Measurements from ENCODE around the gene POLR3A.
"Not testable (repeated sequence)": the region's sequence is repeated elsewhere in the genome, so short reads cannot be mapped to it uniquely, and the experiment has no call there.

Gene POLR3A

DNA sequence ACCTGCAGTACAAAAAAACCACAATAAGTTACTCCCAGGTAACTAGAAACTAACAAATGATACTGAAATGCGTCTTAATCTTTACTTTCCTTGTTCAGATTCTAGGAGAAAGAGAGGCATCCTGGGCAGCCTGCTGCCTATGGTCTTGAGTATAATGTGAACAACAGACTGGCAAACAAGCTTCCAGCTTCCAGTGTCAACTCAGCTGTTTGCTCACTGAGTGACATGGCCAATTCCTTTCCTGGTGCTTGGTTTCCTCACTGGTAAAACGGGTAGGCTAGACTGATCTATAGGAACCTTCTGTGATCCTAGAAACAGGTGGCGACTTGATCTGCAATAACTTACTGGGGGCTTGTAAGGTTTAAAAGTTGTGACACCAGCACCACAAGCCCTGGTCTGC is 10.1 kb downstream of the POLR3A start:
- DNase-seq (ENCODE audit: low read depth), result no peak

GRCh38 chr10:78017856-78018255 is 11.5 kb downstream of the POLR3A start:
- no peak for DNase-seq (ENCODE audit: low read depth)

- DNase-seq (ENCODE audit: low read depth), result no peak
Observed at GRCh38 chr10:78015546-78015945, 13.8 kb downstream of the POLR3A start.

- no peak for DNase-seq (ENCODE audit: low read depth)
Observed at GRCh38 chr10:78013564-78013963, 15.8 kb downstream of the POLR3A start.

GRCh38 chr10:78011065-78011464 is 18.2 kb downstream of the POLR3A start:
- DNase-seq (ENCODE audit: low read depth), result no peak

GRCh38 chr10:78010278-78010677 is 19.0 kb downstream of the POLR3A start:
- no peak for DNase-seq (ENCODE audit: low read depth)

DNA sequence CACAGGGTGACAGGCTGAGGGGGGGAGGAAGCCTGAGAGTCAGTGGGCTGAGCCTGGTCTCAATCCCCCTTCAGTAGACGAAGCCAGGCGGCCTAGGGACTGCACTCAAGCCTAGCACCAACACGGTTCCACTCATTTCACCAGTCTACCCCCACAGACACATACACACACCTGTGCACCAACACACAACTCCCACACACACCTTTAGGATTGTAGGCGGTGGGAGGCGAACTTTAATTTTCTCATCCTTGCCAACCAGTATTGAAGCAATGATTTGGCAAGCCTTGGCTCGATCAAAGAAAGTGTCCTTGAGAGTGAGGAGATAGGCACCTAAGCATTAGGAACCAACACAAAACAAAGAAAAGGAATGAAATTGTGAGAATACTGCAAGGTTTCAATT is 19.7 kb downstream of the POLR3A start:
- no peak for DNase-seq (ENCODE audit: low read depth)

- no peak for DNase-seq (ENCODE audit: low read depth)
Observed at GRCh38 chr10:78007172-78007571, 22.1 kb downstream of the POLR3A start.

GRCh38 chr10:78004215-78005026 is 24.9 kb downstream of the POLR3A start:
- DNase-seq (ENCODE audit: low read depth), result no peak

DNA sequence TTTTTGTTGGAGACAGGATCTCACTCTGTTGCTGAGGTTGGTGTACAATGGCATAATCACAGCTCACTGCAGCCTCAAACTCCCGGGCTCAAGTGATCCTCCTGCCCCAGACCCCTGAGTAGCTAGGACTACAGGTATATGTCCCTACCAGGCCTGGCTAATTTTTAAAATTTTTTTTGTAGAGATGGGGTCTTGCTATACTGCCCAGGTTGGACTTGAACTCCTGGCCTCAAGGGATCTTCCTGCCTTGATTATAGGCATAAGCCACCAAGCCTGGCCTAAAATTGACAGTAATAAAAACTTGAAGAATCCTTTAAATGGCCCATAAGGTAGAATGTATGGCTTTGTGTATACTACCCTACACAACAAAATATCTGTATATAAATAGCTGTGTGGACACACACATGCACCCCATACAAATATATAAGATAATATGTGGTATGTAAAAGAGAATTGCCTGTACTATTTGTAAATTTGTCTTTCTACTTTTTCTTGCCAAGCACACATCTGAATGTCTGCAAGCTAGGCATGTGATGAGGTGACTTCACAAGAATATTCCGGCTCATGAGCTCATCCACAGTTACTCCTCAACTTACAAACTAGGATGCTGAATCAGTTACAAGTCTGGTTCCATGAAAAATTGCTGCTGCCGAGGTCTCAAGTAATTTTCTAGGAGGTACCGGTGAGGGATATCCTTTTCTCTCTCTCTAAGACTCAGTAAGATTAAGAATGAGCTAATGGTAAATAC is 26.6 kb downstream of the POLR3A start:
- no peak for DNase-seq (ENCODE audit: low read depth)

- no peak for DNase-seq (ENCODE audit: low read depth)
Observed at GRCh38 chr10:78000956-78001472, 28.3 kb downstream of the POLR3A start.

GRCh38 chr10:78000206-78000605 is 29.1 kb downstream of the POLR3A start:
- no peak for DNase-seq (ENCODE audit: low read depth)

DNA sequence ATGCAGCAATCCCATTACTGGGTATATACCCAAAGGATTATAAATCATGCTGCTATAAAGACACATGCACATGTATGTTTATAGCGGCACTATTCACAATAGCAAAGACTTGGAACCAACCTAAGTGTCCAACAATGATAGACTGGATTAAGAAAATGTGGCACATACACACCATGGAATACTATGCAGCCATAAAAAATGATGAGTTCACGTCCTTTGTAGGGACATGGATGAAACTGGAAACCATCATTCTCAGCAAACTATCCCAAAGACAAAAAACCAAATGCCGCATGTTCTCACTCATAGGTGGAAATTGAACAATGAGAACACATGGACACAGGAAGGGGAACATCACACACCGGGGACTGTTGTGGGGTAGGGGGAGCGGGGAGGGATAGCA is 30.5 kb downstream of the POLR3A start:
- DNase-seq (ENCODE audit: low read depth), result not testable (repeated sequence)

- no peak for DNase-seq (ENCODE audit: low read depth)
Observed at GRCh38 chr10:77993620-77994019, 35.7 kb downstream of the POLR3A start.

DNA sequence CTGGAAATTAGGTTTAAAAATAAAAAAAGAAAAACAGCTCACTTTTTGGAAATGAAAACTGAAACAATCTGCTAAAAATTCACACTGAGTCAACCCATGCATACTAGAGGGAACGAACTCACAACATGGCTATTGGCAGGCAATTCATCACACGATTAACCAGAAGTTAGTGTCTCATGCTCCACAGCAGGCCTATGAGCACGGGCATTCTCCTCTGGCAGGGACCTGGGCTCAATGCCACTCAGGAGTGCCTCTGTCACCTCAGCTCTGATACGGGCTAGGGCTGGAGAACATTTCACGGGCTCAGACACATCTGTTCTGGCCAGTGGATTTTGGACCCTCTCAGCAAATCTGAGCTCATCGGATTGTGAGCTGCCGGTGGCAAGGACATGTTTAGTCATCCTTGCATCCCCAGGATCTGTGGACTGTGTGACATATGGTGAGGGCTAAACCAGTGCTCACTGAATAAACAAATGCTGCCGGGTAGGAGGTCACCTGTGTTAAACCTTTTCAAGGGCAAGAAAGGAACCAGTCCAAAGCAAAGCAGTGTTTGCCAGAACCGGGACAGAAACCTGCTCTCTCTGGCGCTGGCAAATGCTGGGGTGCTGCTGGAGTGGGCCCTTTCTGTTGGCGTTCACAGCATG is 40.1 kb downstream of the POLR3A start:
- DNase-seq (ENCODE audit: low read depth), result no peak

GRCh38 chr10:77987671-77988255 is 41.6 kb downstream of the POLR3A start:
- no peak for DNase-seq (ENCODE audit: low read depth)

DNA sequence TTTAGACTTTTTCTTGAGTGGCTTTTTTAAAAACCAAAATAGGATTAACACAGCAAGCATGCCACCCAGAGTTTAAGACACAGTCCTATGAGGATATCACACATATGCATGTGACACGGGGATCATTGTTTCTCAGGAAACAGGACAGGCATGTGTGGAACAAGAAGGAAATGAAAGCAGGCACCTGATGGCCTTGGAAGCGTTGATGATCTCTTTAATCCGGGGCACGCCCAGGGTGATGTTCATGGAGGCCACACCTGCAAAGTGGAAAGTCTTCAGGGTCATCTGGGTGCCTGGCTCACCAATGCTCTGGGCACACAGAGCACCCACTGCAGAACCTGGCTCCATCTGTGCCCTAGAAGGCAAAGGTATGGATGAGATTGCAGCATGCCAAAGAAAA is 44.3 kb downstream of the POLR3A start:
- DNase-seq (ENCODE audit: low read depth), result no peak

GRCh38 chr10:77983384-77984341 is 45.7 kb downstream of the POLR3A start:
- DNase-seq (ENCODE audit: low read depth), result no peak

- no peak for DNase-seq (ENCODE audit: low read depth)
Observed at GRCh38 chr10:77981281-77981680, 48.0 kb downstream of the POLR3A start.

GRCh38 chr10:77979221-77979620 is 50.1 kb downstream of the POLR3A start:
- no peak for DNase-seq (ENCODE audit: low read depth)

- DNase-seq (ENCODE audit: low read depth), result no peak
Observed at GRCh38 chr10:77978360-77978759, 51.0 kb downstream of the POLR3A start.

Measured in activated T-cell treated with anti-CD3 and anti-CD28 coated beads for 24 hours (primary cell).